ENCODE data around the gene RUSF1.
"Not testable (repeated sequence)": the region's sequence is repeated elsewhere in the genome, so short reads cannot be mapped to it uniquely, and the experiment has no call there.

The RUSF1 gene

GRCh38 chr16:31487720-31488467 lies 20.3 kb downstream of the RUSF1 start:
- peak; percentile 90 for DNase-seq (ENCODE audit: low spot score)
- in situ Hi-C loops (cut with MboI; ENCODE audit: low pct_unique_long_range_greater_than_20kb, low sequenced_read_pairs, unreplicated experiment) = no loop called here
- TF ChIP-seq, protein P1, sequence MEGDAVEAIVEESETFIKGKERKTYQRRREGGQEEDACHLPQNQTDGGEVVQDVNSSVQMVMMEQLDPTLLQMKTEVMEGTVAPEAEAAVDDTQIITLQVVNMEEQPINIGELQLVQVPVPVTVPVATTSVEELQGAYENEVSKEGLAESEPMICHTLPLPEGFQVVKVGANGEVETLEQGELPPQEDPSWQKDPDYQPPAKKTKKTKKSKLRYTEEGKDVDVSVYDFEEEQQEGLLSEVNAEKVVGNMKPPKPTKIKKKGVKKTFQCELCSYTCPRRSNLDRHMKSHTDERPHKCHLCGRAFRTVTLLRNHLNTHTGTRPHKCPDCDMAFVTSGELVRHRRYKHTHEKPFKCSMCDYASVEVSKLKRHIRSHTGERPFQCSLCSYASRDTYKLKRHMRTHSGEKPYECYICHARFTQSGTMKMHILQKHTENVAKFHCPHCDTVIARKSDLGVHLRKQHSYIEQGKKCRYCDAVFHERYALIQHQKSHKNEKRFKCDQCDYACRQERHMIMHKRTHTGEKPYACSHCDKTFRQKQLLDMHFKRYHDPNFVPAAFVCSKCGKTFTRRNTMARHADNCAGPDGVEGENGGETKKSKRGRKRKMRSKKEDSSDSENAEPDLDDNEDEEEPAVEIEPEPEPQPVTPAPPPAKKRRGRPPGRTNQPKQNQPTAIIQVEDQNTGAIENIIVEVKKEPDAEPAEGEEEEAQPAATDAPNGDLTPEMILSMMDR (IDR thresholded peaks at IDR 0.05; ENCODE audit: extremely low read depth, insufficient read depth, missing control alignments) = no peak

DNA sequence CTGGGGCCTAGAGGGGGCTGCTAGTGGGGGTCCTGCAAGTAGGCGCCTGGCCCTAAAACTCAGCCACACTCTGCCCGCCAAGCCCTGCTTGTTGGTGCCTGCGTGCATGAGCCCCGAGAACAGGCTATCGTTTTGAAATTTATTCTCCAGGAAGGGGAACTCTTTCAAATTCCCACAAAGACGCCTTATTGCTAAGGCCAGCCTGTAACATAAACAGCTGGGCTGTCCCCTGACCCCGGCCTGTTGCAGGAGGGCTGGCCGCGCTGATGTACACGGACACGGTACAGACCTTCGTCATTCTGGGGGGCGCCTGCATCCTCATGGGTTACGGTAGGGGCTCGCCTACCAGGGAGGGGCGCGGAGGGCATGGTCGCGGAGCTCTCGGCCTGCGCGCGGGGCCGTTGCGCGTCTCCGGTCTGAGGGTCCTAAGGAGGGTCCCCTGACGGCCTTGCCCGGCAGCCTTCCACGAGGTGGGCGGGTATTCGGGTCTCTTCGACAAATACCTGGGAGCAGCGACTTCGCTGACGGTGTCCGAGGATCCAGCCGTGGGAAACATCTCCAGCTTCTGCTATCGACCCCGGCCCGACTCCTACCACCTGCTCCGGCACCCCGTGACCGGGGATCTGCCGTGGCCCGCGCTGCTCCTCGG lies 21.0 kb downstream of the RUSF1 start:
- TF ChIP-seq, protein P1 (IDR thresholded peaks at IDR 0.05; ENCODE audit: extremely low read depth, insufficient read depth, missing control alignments) = no peak
- in situ Hi-C loops (cut with MboI; ENCODE audit: low pct_unique_long_range_greater_than_20kb, low sequenced_read_pairs, unreplicated experiment) = no loop called here
- DNase-seq (ENCODE audit: low spot score) = peak; percentile 42

- in situ Hi-C loops (cut with MboI; ENCODE audit: low pct_unique_long_range_greater_than_20kb, low sequenced_read_pairs, unreplicated experiment) = no loop called here
- TF ChIP-seq, protein P1 (IDR thresholded peaks at IDR 0.05; ENCODE audit: extremely low read depth, insufficient read depth, missing control alignments) = no peak
- DNase-seq (ENCODE audit: low spot score) = no peak
Measured at GRCh38 chr16:31486045-31486444, 22.1 kb downstream of the RUSF1 start.

- TF ChIP-seq, protein P1 (IDR thresholded peaks at IDR 0.05; ENCODE audit: extremely low read depth, insufficient read depth, missing control alignments) = no peak
- DNase-seq (ENCODE audit: low spot score) = no peak
- in situ Hi-C loops (cut with MboI; ENCODE audit: low pct_unique_long_range_greater_than_20kb, low sequenced_read_pairs, unreplicated experiment) = no loop called here
Measured at GRCh38 chr16:31485571-31485970, 22.6 kb downstream of the RUSF1 start.

DNA sequence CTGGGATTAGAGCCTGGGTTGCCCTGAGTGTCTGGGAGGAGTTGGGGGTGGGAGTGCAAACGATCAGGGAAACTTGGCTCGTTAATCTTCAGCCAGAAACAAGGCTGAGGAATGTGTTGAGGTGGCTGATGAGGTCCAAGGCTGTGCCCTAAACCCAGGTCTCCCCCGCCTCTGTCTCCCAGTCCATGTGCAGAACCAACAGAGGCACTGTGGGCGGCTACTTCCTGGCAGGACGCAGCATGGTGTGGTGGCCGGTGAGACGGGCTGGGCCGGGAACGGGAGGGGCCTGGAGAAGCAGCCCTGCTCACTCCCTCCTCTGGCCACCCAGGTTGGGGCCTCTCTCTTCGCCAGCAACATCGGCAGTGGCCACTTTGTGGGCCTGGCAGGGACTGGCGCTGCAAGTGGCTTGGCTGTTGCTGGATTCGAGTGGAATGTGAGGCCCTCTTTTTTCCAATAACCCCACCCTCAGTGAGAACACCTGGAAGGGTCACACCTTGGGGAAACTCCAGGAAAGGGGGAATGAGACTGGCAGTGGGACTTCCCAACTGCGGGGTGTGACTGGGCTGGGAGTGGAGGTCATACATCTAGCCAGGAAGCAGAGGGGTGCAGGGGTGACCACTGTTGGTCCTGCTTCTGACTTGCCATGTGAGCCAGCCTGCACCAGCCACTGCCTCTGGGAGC lies 23.6 kb downstream of the RUSF1 start:
- in situ Hi-C loops (cut with MboI; ENCODE audit: low pct_unique_long_range_greater_than_20kb, low sequenced_read_pairs, unreplicated experiment) = no loop called here

GRCh38 chr16:31484048-31484447 lies 24.1 kb downstream of the RUSF1 start:
- in situ Hi-C loops (cut with MboI; ENCODE audit: low pct_unique_long_range_greater_than_20kb, low sequenced_read_pairs, unreplicated experiment) = not testable (repeated sequence)

More for the DNA sequence above, 23.6 kb downstream of the RUSF1 start:
- TF ChIP-seq, protein P1 (IDR thresholded peaks at IDR 0.05; ENCODE audit: extremely low read depth, insufficient read depth, missing control alignments) = no peak
- DNase-seq (ENCODE audit: low spot score) = no peak

DNA sequence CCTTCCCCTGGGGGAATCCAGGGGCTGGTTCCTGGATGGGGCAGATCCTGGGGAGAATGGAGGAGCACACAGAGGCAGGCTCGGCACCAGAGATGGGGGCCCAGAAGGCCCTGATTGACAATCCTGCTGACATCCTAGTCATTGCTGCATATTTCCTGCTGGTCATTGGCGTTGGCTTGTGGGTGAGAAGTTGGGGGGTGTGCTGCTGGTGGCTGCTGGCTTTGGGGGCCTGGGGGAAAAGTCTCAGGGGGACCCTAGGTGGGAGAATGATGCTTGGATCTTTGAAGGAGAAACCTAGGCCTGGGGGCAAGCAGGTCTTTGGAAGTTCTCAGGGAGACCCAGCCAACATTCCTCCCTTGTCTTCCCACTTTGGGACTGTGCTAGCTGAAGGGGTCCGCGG lies 25.1 kb downstream of the RUSF1 start, which contains the start of gene SLC5A2:
SLC5A2 (plus strand) TSS at position 43 of the 400 bp plus-strand sequence; CDS start at position 57, 14 bp downstream.
- TF ChIP-seq, protein P1 (IDR thresholded peaks at IDR 0.05; ENCODE audit: extremely low read depth, insufficient read depth, missing control alignments) = no peak
- DNase-seq (ENCODE audit: low spot score) = no peak
- in situ Hi-C loops (cut with MboI; ENCODE audit: low pct_unique_long_range_greater_than_20kb, low sequenced_read_pairs, unreplicated experiment) = no loop called here

More at GRCh38 chr16:31484048-31484447, 24.1 kb downstream of the RUSF1 start:
- DNase-seq (ENCODE audit: low spot score) = not testable (repeated sequence)
